ENCODE results near the gene SH3BP1.
"Not testable (repeated sequence)": the region's sequence is repeated elsewhere in the genome, so short reads cannot be mapped to it uniquely, and the experiment has no call there.

SH3BP1 gene, protein sequence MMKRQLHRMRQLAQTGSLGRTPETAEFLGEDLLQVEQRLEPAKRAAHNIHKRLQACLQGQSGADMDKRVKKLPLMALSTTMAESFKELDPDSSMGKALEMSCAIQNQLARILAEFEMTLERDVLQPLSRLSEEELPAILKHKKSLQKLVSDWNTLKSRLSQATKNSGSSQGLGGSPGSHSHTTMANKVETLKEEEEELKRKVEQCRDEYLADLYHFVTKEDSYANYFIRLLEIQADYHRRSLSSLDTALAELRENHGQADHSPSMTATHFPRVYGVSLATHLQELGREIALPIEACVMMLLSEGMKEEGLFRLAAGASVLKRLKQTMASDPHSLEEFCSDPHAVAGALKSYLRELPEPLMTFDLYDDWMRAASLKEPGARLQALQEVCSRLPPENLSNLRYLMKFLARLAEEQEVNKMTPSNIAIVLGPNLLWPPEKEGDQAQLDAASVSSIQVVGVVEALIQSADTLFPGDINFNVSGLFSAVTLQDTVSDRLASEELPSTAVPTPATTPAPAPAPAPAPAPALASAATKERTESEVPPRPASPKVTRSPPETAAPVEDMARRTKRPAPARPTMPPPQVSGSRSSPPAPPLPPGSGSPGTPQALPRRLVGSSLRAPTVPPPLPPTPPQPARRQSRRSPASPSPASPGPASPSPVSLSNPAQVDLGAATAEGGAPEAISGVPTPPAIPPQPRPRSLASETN

DNA sequence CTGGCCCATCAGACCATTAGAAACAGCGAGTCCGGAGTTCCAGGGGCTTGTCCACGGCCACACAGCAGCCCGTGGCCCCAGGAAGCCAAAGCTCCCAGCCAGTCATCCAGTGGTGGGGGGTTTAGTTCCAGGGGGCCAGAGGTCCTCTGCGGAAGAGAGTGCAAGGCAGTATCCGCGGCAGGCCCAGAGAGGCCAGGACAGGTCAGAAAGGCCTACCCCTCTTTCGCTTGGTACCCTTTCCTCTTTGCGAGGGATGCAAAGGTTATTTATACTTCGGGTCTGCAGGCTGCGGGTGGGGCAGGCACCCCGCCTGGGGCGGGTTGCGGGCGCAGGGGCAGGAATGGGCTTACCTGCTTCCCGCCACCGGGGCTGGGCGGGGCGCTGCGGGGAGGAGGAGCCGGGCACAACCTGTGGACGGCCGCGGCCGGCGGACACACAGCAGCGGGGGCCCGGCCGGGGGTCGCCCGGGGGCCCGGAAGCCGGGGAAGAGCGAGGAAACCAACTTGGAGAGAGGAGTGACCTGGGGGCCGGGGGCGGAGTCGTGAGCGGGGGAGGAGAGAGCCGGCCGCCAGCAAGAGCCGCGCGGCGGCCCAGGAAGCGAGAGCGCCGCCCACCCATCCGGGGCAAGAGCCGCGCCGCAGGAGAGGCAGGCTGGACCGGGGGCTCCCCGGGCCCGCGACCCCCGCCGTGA is at the start of gene SH3BP1:
SH3BP1 (plus strand) TSS at position 600 of the 691 bp plus-strand sequence. CDS start 119 bp downstream, outside the sequence.
- no peak for DNase-seq (ENCODE audit: low read depth)

DNA sequence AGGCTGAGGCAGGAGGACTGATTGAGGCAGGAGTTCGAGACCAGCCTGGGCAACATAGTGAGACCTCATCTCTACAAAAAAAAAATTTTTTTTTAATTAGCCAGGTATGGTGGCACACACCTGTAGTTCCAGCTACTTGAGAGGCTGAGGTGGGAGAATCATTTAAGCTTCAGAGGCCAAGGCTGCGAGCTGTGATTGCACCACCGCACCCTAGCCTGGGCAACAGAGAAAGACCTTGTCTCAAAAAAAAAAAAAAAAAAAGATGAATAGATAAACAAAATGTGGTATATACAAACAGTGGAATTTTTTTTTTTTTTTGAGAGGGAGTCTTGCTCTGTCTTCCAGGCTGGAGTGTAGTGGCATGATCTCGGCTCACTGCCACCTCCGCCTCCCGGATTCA is 48.4 kb upstream of the SH3BP1 start:
- DNase-seq (ENCODE audit: low read depth) = not testable (repeated sequence)

DNA sequence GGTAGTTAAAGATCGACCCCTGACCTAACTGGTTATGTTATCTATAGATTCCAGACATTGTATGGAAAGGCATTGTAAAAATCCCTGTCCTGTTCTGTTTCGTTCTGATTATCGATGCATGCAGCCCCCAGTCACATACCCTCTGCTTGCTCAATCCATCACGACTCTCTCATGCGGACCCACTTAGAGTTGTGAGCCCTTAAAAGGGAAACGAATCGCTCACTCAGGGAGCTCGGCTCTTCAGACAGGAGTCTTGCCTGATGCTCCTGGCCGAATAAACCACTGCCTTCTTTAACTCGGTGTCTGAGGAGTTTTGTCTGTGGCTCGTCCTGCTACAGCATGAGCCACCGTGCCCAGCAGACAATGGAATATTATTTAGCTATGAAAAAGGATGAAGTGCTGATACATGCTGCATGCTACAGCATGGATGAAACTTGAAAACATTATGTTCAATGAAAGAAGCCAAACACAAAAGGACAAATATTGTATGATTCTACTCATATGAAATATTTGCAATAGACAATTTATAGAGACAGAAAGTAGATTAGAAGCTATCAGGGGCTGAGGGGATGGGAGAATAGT is 47.6 kb upstream of the SH3BP1 start:
- no peak for DNase-seq (ENCODE audit: low read depth)

DNA sequence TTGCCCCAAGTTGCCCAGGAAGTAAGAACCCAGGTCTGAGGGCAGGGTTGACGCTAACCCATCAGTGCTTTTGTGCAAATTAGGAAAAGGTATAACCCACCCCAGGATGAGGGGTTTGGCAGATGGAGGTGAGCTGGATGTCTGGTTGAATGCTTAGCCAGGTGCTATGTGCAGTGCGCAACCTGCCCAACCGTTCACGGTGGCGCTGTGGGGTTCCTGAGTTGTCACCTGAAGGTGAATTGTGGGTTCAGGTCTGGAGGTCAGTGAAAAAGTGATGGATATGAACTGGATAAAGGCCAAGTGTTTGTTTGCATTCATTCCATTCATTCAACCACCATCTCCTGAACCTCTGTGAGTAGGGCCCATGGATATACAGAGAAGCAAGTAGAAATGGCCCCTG is 45.2 kb upstream of the SH3BP1 start:
- DNase-seq (ENCODE audit: low read depth) = no peak

DNA sequence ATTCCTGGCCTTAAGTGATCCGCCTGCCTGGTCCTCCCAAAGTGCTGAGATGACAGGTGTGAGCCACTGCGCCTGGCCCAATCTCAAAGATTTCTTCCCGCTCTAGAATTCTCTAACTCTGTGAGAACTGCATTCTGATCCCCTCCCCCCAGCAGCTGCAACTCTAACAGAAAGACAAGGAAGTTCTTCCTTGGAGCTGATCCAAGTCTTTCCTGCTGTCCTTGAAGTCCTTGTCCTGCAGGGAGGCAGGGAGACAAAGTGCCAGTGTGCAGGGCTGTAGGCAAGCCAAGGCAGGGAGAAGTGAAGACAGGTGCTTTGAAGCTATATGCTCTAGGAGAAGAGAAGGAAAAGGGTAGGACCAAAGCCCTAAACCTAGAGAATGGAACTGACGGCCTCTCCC is 40.3 kb upstream of the SH3BP1 start:
- no peak for DNase-seq (ENCODE audit: low read depth)

DNA sequence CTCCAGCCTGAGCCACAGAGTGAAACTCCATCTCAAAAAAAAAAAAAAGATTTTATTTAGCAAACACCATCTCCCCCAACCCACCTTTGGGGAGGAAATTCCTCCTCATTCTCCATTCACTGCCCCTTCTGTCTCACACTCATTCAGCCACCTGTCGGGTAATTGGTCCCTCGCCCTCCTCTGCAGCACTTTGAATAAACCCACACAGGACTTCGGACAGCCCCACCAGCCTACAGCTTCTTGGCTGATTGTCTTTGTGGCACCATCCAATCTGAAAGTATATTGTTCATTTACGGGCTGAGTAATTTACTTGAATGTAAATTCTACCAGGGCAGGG is 38.3 kb upstream of the SH3BP1 start:
- no peak for DNase-seq (ENCODE audit: low read depth)

DNA sequence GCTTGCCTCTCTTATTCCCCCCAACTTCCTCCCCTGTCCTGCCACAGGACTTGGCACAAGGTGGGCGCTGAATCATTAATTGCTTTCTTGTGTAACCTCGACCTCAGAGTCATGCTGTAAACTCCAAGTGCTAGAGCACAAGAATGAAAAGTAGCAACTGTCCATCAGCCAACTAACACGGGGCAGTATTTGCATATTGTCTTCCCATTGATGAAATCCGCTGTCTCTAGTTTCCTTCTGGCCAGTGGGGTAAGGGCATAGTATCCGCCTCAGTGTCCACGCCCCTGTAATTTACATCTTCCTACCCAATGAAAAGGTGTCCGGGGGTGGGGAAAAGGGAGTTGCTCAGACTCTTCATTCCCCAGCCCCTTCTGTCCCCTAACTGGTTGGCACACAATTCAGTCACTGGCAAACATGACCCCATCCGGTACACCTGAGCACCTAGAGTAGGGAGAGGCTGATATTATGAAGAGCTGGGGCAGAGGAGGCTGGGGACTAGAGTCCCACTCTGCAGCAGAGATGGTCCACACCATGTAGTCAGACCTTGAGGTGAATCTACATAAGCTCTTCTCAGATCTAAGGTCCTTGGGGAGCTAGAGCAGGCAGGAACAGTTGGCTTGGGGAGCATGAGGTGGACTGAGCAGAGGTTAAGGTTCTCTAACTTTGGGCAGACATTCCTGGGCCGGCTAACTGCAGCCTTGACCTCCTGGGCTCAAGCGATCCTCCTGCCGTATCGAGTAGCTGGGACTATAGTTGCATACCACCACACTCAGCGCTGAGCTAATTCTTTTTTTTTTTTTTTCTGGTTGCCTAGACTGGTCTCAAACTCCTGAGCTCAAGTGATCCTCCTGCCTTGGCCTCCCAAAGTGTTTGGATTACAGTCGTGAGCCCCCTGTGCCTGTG is 37.7 kb upstream of the SH3BP1 start:
- no peak for DNase-seq (ENCODE audit: low read depth)

DNA sequence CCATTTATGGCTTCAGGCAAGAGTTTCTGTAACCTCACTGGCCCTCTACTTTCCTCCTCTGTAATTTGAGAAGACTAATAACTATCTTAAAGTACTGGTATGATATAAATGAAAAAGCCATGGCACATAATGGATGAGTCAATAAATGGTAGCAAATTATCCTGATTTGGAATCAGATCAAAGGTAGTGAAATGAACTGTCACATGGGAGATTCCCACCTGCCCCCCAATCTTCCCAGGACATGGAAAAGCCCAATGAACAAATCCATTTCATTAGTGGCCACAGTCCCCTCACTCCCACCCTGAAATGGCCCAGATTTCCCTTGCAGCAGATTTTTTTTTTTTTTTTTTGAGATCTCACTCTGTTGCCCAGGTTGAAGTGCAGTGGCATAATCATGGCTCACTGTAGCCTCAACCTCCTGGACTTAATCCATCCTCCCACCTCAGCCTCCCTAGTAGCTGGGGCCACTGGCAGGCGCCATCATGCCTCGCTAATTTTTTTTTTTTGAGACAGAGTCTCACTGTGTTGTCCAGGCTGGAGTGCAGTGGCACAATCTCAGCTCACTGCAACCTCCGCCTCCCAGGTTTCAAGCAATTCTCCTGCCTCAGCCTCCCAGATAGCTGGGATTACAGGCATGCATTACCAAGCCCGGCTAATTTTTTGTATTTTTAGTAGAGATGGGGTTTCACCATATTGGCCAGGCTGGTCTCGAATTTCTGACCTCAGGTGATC is 36.8 kb upstream of the SH3BP1 start:
- not testable (repeated sequence) for DNase-seq (ENCODE audit: low read depth)

DNA sequence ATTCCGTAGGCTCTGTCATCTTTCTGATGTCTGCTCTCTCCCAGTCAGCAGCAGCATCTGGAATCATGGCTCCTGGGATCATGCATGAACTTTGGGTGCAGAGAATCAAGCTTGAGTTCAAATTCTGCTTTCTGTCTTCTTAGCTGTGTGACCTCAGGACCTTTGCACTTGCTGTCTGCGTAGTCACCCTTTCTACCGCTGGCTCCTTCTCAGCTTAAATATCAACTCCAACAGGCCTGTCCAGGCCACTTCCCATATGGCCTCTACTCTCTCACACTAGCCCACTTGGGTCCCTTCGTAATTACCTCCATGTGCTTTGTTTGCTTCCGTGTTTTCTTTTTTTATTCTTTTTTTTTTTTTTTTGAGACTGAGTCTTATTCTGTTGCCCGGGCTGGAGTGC is 35.4 kb upstream of the SH3BP1 start:
- DNase-seq (ENCODE audit: low read depth) = no peak

DNA sequence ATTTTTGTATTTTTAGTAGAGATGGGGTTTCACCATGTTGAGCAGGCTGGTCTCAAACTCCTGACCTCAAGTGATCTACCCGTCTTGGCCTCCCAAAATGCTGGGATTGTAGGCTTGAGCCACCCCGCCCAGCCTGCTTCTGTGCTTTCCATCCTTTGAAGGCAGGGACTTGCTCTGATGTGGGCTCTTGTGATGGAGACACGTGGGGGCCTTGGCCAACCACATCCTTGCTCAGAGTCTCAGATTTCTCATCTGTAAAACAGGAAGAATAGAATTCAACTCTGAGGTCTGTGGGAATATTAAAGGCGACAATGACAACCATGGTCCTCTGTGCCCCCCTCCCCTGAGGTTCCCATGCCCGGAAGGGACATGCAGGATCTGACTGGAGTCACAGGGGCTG is 34.6 kb upstream of the SH3BP1 start:
- DNase-seq (ENCODE audit: low read depth) = no peak

DNA sequence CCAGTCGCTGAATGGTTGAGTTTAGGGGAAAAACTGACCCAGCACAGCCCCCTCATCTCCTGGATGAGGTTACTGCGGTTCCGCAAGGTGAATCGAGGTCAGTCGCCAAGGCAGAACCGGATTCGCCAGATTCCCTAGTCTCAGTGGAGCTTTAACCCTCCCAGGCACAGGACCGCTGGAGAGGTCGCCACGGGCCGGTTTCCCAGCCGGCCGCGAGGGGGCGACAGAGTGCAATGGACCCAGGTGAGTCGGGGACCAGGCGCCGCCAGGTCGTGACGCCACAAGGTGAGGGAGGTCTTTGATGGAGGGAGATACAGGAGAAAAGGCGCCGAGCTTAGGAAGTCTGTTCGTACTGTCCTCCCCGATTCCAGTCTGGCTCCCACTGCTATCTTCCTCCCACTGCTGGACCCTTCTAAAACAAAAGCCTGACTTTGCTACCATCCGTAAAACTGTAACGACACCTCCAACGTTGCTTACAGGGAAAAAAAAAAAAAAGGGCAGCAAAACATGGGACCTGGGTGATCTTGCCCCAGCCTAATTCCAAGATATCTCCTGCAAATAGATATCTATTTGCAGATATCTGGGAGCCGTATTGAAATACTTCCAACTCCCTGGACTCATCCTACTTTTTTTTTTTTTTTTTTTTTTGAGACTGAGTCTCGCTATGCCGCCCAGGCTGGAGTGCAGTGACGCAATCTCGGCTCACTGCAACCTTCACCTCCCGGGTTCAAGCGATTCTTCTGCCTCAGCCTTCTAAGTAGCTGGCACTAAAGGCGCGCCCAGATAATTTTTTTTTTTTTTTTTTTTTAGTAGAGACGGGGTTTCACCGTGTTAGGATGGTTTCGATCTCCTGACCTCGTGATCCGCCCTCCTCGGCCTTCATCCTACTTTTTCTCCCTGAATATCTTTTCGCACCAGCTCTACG is 32.2 kb upstream of the SH3BP1 start:
- DNase-seq (ENCODE audit: low read depth) = no peak

DNA sequence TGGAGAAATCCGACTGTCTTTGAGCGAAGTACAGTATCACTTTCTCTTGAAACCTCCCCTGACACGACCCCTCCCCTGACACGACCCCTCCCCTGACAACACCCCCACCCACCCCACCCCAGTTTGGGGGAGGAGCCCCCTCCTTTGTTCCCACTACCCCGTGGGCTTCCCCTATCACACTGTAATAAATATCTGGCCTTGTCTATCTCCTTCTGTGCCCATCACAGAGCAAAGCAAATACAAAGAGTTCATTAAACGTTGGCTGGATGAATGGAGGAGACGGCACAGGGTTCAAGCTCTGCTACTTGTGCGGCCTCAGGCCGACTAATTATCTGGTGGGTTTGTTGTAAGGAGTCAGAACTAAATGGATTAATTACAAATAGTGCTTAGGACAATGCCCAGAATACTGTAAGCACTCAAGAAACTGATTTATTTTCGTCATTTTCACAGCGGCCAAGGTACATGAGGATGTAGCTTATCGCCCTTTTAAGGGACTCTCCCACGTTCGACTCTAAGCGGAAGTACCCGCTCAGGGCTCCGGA is 31.5 kb upstream of the SH3BP1 start:
- no peak for DNase-seq (ENCODE audit: low read depth)

DNA sequence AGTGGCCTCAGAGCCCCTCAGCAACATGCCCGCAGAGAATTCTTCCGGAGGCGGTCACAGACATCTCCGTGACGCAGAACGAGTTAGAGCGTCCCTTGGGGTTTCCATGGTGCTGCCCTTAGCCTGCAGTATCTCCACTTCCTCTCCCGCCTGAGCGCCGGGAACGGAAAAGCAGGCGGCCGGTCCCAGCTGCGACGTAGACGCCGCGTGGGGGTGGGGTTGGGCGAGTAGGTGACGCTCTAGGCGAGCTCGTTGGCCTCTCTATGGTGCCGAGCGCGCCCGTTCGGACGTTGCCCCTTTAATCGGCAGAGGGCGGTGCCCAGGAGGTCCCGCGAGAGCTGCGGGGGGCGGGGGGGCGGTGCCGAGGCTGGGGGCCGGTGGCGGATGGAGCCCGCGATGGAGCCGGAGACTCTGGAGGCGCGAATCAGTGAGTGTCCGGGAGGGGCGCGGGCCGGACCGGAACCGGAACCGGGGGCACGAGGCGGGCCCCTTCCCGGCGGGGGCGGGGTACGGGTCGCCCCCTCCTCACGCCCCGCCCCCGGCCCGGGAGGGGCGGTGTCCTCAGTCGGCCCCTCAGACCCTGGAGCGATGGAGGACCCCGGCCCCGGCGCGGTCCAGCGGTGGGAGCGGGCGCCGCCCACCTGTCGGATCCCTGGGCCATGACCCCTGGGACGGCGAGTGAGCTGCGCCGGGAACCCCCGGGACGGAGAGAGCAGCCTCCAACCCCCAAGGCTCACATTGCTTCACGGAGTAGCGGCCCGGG is 30.8 kb upstream of the SH3BP1 start, which contains the start of gene GGA1:
GGA1 (plus strand) TSS at position 358 of the 763 bp plus-strand sequence; CDS start at position 385, 27 bp downstream.
- peak; percentile 92 for DNase-seq (ENCODE audit: low read depth)

DNA sequence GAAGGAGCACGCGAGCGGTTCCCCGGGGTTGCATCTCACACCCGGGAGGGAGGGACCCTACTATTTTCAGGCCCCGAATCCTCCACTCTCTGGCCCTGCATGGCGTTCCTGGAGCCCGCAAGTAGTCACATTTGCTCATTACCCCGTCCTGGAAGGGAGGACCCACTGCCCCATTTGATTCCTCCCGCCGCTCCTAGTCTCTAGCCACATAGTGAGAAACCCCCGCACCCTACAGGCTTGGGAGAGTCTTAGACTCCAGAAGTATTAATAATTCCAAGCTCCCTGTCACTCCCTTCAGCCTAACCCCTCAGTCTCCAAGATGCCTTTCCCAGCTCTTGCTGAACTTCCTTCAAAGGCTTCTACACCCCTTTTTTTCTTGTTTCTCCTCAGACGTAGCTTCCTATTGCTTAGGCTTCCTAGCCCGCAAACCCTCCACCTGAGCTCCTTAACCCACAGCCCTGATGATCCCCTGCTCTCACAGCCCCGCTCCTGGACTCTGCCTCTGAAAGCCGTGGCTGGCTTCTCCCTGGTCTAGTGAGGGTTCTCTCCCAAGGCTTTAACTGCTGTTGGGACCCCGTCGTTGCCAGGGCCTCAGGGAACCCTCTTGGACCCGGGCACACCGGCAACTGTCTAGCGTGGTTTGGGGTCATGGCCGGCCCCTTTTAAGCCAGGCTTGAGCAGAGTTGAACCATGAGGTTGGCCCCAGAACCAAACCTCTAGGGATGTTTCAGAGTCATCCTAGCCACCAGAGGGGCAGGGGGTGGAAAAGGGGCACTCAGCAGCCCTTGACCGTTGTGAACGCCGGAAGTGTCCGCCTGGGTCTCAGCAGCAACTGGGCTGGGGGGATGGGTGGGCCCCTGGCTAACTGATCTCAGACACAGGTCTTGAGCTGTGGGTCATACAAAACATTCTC is 30.0 kb upstream of the SH3BP1 start:
- no peak for DNase-seq (ENCODE audit: low read depth)

DNA sequence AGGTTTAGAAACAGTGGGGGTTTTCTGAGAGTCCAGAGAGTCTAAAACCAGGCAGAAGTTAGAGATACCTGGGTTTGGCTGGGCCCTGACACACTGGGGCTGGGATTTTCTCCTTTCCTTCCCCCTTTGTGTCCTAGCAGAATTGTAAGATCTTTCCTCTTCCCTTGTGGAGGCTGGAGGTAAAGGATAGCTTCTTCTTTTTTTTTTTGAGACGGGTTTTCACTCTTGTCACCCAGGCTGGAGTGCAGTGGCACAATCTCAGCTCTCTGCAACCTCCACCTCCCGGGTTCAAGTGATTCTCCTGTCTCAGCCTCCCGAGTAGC is 29.4 kb upstream of the SH3BP1 start:
- not testable (repeated sequence) for DNase-seq (ENCODE audit: low read depth)

DNA sequence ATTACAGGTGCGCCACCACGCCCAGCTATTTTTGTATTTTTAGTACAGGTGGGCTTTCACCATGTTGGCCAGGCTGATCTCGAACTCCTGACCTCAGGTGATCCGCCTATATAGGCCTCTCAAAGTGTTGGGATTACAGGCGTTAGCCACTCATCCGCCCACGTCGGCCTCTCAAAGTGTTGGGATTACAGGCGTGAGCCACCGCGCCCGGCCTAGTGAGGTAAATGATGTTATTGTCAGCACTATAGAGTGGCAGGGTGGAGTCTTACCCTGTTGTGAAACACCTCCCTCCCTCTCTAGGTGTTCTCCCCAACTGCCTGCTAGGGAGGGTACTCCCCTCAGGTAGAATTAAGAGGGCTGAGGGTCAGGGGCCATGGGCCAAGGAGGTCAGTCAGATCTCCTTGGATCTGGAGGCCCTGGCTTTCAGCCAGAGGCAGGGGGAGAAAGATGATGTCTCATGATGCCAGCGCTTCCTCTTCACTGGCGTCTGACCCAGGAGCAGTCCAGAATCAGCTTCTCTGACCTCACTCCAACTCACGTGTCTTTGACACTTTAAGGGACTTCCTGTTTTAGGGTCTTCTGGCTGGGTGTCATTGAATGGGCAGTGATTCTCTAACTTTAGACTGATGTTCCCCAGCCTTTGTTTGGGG is 28.9 kb upstream of the SH3BP1 start:
- DNase-seq (ENCODE audit: low read depth) = no peak

DNA sequence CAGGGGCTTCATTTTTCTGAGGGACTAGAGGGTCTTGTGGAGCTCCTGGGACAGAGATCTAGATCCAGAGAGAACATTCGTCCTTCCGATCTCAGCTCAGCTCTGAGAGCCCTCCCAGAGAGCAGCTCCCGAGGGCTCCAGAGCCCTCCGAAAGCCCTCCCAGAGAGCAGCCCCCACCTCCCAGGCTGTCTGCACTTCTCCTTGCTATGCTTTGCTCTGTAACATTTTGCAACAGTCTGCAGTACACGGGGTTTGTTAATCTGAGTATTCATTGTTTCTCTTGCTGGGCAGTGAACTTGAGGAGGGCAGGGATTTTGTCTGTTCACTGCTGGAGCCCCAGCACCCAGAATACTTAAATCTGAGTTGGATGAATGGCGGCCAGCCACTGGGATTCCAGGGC is 28.3 kb upstream of the SH3BP1 start:
- no peak for DNase-seq (ENCODE audit: low read depth)
